Femur (tissue), 1 donor: ENCODE measurements around the gene PXMP4.
"Not testable (repeated sequence)": the region's sequence is repeated elsewhere in the genome, so short reads cannot be mapped to it uniquely, and the experiment has no call there.

Experiments
- DNase-seq: peaks from one replicate; pipeline ENCODE4 v3.0.0-alpha.2; 2017

The PXMP4 gene

DNA sequence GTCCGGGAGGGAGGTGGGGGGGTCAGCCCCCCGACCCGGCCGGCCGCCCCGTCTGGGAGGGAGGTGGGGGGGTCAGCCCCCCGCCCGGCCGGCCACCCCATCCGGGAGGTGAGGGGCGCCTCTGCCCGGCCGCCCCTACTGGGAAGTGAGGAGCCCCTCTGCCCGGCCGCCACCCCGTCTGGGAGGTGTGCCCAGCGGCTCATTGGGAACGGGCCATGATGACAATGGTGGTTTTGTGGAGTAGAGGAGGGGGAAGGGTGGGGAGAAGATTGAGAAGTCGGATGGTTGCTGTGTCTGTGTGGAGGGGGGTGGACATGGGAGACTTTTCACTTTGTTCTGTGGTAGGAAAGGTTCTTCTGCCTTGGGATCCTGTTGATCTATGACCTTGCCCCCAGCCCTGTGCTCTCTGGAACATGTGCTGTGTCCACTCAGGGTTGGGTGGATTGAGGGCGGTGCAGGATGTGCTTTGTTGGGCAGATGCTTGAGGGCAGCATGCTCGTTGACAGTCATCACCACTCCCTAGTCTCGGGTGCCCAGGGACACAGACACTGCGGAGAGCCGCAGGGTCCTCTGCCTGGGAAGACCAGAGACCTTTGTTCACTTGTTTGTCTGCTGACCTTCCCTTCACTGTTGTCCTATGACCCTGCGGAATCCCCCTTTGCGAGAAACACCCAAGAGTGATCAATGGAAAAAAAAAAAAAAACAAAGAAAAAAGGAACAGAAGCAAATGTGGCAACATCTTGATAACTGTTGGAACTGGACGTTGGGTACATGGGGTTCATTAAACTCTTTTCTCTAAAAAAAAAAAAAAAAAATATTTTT, 18.3 kb downstream of the PXMP4 start:
- no peak for DNase-seq

- not testable (repeated sequence) for DNase-seq
Measured at GRCh38 chr20:33700696-33701441, 19.2 kb downstream of the PXMP4 start.

GRCh38 chr20:33698966-33699365, 21.1 kb downstream of the PXMP4 start:
- DNase-seq: not testable (repeated sequence)

DNA sequence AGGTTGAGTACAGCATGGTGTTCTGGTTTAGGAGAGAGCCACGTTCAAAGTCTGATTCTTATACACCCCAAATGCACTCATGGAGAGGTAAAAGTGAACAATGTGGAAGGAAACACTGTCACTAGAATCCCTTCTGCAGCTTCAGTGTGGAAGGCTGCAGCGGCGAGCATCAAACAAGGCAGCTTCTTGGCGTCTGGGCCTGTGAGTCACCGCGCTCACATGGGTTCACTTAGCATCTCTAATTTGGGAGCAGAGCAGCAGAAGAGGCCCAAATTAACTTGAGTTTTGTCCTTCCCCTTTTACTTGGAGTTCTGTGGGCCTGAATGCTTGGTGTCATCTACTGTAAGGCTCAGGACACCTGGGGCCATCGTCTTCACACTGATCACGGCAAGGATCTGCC, 23.0 kb downstream of the PXMP4 start:
- DNase-seq: peak; percentile 72

- no peak for DNase-seq
Measured at GRCh38 chr20:33696448-33696847, 23.7 kb downstream of the PXMP4 start.

DNA sequence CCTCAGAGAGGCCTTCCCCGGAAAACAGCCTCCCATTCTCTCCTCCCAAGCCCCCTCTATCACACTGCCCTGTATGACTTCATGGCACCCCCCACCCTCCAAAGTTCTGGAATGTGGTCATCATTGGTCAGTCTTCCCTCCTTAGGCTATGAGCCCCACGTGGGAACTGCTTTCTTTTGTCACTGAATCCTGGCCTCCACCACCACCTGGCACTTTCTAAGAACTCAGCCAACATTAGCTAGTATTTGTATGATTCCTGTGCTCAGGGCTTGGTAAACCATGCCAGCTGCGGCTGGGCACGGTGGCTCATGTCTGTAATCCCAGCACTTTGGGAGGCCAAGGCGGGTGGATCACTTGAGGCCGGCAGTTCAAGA, 25.5 kb downstream of the PXMP4 start:
- DNase-seq: no peak

DNA sequence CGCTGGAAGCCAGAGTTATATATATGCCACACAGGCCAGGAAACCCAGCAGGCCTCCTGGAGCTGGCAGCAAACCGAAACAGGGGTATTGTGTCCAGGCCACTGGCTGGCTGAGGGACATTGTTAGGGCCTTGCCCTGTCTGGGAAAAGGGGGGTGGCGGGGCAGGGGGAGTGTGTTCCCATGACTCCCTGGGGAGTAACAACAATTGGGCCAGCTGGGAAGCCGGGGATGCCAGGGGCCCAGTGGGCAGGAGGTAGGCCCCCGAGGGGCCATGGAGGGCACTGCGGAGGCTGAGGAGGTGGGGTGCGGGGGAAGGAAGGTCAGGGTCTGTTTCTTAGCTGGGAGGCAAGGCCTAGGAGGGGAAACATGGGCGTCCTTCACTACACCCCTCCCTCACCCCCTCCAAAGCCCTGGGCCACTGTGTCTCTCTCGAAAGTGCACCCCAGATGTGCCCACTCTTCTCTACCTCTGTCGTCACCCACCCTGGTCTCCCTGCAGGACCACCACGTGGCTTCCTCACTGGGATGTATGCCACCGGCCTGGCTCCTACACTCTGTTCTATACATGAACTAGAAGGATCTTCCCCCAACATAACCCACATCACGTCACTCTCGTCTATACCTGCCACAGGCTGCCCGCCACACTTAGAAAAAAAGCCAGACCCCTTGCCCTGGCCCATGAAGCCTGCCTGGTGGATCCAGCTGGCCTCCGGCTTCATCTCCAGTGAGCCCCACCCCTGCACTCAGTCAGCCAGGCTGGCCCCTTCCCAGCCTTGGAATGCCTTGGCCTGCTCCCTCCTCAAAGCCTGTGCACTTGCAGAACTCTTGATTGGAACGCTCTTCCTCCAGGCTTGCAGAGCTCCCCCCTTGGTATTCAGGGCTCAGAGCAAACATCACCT, 26.1 kb downstream of the PXMP4 start:
- DNase-seq: peak; percentile 86

DNA sequence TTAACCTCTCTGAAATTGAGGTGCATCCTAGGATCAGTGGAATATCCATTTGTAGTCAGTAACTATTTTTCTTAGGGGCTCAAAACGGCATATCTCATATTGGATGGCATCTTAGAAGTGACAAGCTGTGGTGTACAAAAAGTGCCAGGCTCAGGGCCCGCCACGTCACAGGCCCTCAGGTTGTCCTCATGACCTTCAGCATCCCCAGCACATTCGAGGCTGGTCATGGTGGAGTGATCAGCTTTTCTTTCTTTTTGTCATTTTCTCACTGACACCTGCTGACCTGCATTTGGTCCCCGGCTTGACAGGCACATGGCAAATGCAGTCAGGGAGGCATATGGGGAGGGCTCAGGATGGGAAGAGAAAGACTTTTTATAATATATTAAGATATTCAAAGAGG, 26.8 kb downstream of the PXMP4 start:
- DNase-seq: no peak

DNA sequence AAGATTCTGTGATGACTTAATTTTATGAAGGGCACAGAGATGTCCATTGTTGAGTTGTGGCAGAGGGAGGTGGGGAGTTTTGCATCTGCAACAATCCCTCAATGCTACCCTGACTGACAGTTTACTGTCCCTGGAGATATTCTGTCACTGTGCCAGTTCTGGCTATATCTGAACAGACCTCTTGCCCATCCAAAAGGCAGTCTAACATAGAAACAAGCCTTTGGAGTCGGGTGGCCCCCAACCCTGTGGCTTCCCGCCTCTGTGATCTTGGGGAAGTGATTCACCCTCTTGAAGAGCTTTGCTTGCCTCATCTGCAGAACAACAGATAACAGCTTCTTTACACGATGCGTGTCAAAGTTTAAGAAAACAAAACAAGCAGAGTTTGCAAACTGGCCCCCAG, 30.1 kb downstream of the PXMP4 start:
- peak; percentile 58 for DNase-seq

GRCh38 chr20:33689493-33689892, 30.6 kb downstream of the PXMP4 start:
- no peak for DNase-seq

- no peak for DNase-seq
Measured at GRCh38 chr20:33688938-33689424, 31.1 kb downstream of the PXMP4 start.

- DNase-seq: no peak
Measured at GRCh38 chr20:33687993-33688937, 31.8 kb downstream of the PXMP4 start.

GRCh38 chr20:33687370-33687915, 32.7 kb downstream of the PXMP4 start:
- peak; percentile 29 for DNase-seq

DNA sequence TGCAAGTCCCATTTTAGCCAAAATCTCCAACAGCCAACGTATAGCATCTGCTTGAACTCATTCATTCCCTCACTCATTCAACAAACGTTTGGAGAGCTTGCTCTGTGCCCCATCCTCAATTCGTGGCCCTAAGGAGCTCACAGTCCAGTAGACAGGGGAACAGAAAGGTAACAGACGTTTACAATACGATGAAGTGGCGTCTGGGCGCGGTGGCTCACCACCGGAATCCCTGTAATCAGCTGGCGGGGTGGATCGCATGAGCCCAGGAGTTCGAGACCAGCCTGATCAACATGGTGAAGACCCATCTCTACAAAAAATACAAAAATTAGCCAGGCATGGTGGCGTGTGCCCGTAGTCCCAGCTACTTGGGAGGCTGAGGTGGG, 33.1 kb downstream of the PXMP4 start:
- DNase-seq: no peak

GRCh38 chr20:33686100-33686983, 33.8 kb downstream of the PXMP4 start, which contains the start of gene E2F1:
Gene E2F1 (minus strand): TSS chr20:33686385. CDS start chr20:33686264, 121 bp downstream.
- DNase-seq: peak; percentile 98

- peak; percentile 79 for DNase-seq
Measured at GRCh38 chr20:33685328-33686099, 34.6 kb downstream of the PXMP4 start.

DNA sequence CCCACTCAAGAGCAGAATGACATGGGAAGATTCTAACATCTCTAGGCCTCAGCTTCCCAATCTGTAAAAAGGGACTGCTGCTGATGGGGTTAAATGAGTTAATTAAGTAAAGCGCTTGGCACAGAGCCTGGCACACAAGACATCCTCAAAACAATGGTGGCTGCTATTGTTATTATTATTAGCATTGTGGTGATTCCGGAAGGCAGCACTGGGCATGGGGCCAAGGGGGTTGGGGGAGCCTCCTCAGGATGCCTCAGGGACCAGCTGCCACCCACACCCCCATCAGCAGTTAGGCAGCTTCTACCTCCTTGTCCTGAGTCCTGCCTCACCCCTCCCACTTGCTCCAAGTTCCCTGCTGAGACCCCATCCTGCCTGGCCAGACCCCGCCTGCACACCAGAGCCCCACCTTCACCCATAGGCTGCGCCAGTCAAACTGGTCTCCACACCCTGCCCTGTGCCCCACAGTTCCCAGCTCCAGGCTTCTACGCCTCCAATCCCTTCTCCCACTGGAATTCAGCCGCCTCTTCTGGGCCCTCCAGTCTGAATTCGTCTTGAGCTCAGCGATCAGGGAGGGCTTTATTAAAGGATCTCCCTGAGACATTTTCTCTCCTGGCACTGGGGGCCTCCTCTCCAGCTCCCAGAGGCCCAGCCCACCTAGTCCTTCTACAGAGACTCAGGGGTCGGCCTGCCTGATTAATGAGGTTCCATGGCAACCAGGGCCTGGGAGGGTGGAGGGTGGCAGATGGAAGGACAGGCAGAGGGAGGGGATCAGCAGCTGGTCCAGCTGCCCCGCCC, 35.4 kb downstream of the PXMP4 start:
- DNase-seq: peak; percentile 27

GRCh38 chr20:33681728-33682353, 38.3 kb downstream of the PXMP4 start:
- DNase-seq: no peak
